HEK293 (cell line): ENCODE results near the gene CYP2A6.
"Not testable (repeated sequence)": the region's sequence is repeated elsewhere in the genome, so short reads cannot be mapped to it uniquely, and the experiment has no call there.

Source experiments
- ZNF596 ChIP-seq: fragments of 450-650 bp; IDR thresholded peaks from 2 replicates; pipeline ENCODE4 v1.5.0; 2018; ENCODE audit warnings: missing biosample characterization, mild to moderate bottlenecking, missing genetic modification characterization, moderate library complexity
- TF ChIP-seq, protein P1 (sequence below): fragments of 450-650 bp; formaldehyde crosslinking; IDR thresholded peaks from 2 replicates; pipeline ENCODE4 v1.5.1; 2016; ENCODE audit warnings: missing biosample characterization, missing genetic modification characterization

DNA sequence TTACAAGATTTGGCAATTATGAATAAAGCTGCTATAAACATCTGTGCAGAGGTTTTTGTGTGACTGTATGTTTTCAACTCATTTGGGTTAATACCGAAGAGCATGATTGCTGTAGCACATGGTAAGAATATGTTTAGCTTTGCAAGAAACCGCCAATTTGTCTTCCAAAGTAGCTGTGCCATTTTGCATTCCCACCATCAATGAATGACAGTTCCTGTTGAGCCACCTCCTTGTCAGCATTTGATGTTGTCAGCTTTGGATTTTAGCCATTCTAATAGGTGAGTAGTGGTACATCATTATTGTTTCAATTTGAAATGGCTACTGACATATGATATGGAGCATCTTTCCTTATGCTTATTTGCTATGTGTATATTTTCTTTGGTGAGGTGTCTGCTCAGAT, 23.6 kb upstream of the CYP2A6 start:
- TF ChIP-seq, protein P1, sequence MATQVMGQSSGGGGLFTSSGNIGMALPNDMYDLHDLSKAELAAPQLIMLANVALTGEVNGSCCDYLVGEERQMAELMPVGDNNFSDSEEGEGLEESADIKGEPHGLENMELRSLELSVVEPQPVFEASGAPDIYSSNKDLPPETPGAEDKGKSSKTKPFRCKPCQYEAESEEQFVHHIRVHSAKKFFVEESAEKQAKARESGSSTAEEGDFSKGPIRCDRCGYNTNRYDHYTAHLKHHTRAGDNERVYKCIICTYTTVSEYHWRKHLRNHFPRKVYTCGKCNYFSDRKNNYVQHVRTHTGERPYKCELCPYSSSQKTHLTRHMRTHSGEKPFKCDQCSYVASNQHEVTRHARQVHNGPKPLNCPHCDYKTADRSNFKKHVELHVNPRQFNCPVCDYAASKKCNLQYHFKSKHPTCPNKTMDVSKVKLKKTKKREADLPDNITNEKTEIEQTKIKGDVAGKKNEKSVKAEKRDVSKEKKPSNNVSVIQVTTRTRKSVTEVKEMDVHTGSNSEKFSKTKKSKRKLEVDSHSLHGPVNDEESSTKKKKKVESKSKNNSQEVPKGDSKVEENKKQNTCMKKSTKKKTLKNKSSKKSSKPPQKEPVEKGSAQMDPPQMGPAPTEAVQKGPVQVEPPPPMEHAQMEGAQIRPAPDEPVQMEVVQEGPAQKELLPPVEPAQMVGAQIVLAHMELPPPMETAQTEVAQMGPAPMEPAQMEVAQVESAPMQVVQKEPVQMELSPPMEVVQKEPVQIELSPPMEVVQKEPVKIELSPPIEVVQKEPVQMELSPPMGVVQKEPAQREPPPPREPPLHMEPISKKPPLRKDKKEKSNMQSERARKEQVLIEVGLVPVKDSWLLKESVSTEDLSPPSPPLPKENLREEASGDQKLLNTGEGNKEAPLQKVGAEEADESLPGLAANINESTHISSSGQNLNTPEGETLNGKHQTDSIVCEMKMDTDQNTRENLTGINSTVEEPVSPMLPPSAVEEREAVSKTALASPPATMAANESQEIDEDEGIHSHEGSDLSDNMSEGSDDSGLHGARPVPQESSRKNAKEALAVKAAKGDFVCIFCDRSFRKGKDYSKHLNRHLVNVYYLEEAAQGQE (tag by site-specific recombination): not testable (repeated sequence)
- TF ChIP-seq ZNF596 (tag by site-specific recombination): not testable (repeated sequence)
